ENCODE results near the gene CDH13. TPM values are rescaled to one million over a fixed set of nuclear protein-coding genes. Genes with fewer than 3 reads are reported as not detected.

The CDH13 gene
- total and polyA plus RNA-seq, 2 of the 8 experiments (the other 6 are each of a cell fraction or from before 2014, with no cell fraction given) = 2.3 to 2.4 TPM

GRCh38 chr16:83747936-83748335 lies 1121.2 kb downstream of the CDH13 start:
- H2BK5ac ChIP-seq (ENCODE audit: low read depth, low read length) = no peak overlapping the region
- no peak overlapping the region for H3K4me2 ChIP-seq (ENCODE audit: insufficient read depth in 1 of 2, low read depth in 2 of 2, low read length in 2 of 2)
- no peak overlapping the region for H2BK15ac ChIP-seq (ENCODE audit: low read length)
- no peak overlapping the region for H2AK5ac ChIP-seq (ENCODE audit: low read depth, low read length)
- no peak overlapping the region for H3K9ac ChIP-seq (replicated peaks in 1 of 4; ENCODE audit: extremely low read depth in 1 of 4, low read depth in 3 of 4, low read length in 3 of 4)
- no peaks in the 10 kb centered on the region for H3K4me1 ChIP-seq (replicated peaks in 1 of 4; ENCODE audit: control insufficient read depth in 3 of 4, insufficient read depth in 4 of 4, low read length in 3 of 4)
- no peak overlapping the region for H3K18ac ChIP-seq (ENCODE audit: extremely low read depth, low read length)
- no peak overlapping the region for H4K91ac ChIP-seq (replicated peaks; ENCODE audit: insufficient read length, low read length)
- no peak overlapping the region for H3K23ac ChIP-seq (ENCODE audit: insufficient read length)
- H3K9me3 ChIP-seq (ENCODE audit: insufficient read depth in 2 of 2, low read depth in 1 of 2, low read length in 1 of 2) = no peaks in the 10 kb centered on the region
- H3K27me3 ChIP-seq (replicated peaks in 1 of 4; ENCODE audit: control insufficient read depth in 3 of 4, extremely low read depth in 1 of 4, insufficient read depth in 3 of 4, low read length in 3 of 4) = no peaks in the 10 kb centered on the region; a peak in 1 of 7 replicates
- no peak for FAIRE-seq
- no peak overlapping the region for H3K4me3 ChIP-seq (ENCODE audit: extremely low read depth in 1 of 4, insufficient read depth in 2 of 4, low read depth in 3 of 4, low read length in 4 of 4)
- H3K4ac ChIP-seq (replicated peaks; ENCODE audit: insufficient read length, low read depth, low read length) = no peak overlapping the region
- H3K27ac ChIP-seq (ENCODE audit: low read depth, low read length) = no peak overlapping the region
- no peak overlapping the region for H4K8ac ChIP-seq (ENCODE audit: extremely low read depth, insufficient read depth, low read length)
- DNase-seq (ENCODE audit: low read depth in 1 of 2, low spot score in 2 of 2) = no peak
- H2AFZ ChIP-seq (ENCODE audit: low read length) = no peak overlapping the region
- no peak overlapping the region for H3K14ac ChIP-seq (ENCODE audit: insufficient read length)
- H3K23me2 ChIP-seq (ENCODE audit: low read depth, low read length) = no peaks in the 10 kb centered on the region
- no peak overlapping the region for H2BK12ac ChIP-seq (ENCODE audit: low read depth, low read length)
- no peaks in the 10 kb centered on the region; a peak in 1 of 8 replicates for H3K36me3 ChIP-seq (ENCODE audit: control insufficient read depth in 2 of 4, insufficient read depth in 4 of 4, low read length in 3 of 4)
- H4K20me1 ChIP-seq (replicated peaks in 1 of 2; ENCODE audit: control insufficient read depth in 1 of 2, insufficient read depth in 2 of 2, low read length in 2 of 2) = no peaks in the 10 kb centered on the region
- CTCF ChIA-PET (ENCODE audit: partially characterized antibody) = no interaction called here
- H3K56ac ChIP-seq (replicated peaks; ENCODE audit: insufficient read length, low read depth, low read length) = no peak overlapping the region
- H2BK20ac ChIP-seq (ENCODE audit: low read length) = no peak overlapping the region
- no peaks in the 10 kb centered on the region for H3K79me2 ChIP-seq (ENCODE audit: control insufficient read depth in 1 of 2, insufficient read depth in 2 of 2, low read length in 2 of 2)
- POLR2A ChIA-PET (ENCODE audit: partially characterized antibody) = no interaction called here
- no peak overlapping the region for H2BK120ac ChIP-seq (replicated peaks; ENCODE audit: low read depth, low read length)
- WGBS, 2 experiments (ENCODE audit: extremely low coverage in 1 of 2, insufficient coverage in 1 of 2, insufficient read length in 1 of 2, insufficient replicate concordance in 2 of 2, low coverage in 1 of 2, low lambda C conversion rate in 2 of 2, missing lambda C conversion rate in 1 of 2) = 94% methylated on average over 3 of the region's 3 CpGs; no CpG with 5 or more reads in 1 of the 2 experiments
- no peaks in the 10 kb centered on the region for H3K79me1 ChIP-seq (ENCODE audit: low read depth, low read length)
- H4K5ac ChIP-seq (ENCODE audit: insufficient read length, low read depth, low read length) = no peak overlapping the region
- TF ChIP-seq TAF7 (optimal IDR thresholded peaks at IDR 0.05; ENCODE audit: borderline replicate concordance, low read depth, low read length) (no peak), SP4 (IDR thresholded peaks at IDR 0.05; ENCODE audit: low read length) (no peak), EP300 (IDR thresholded peaks at IDR 0.05; ENCODE audit: borderline replicate concordance in 1 of 2, low read depth in 2 of 2, low read length in 2 of 2) (no peak), POLR2AphosphoS5 (IDR thresholded peaks at IDR 0.05; ENCODE audit: low read depth, low read length) (no peak), RNF2 (IDR thresholded peaks at IDR 0.05; ENCODE audit: borderline replicate concordance, low read depth, low read length, missing control alignments, poor library complexity, severe bottlenecking) (no peak), CHD2 (IDR thresholded peaks at IDR 0.05; ENCODE audit: low read length) (no peak), USF2 (IDR thresholded peaks at IDR 0.05; ENCODE audit: low read length) (no peak), RXRA (IDR thresholded peaks at IDR 0.05; ENCODE audit: insufficient read depth, low read depth, low read length) (no peak), TCF12 (IDR thresholded peaks at IDR 0.05; ENCODE audit: low read depth, low read length) (no peak), FOSL1 (IDR thresholded peaks at IDR 0.05; ENCODE audit: insufficient read depth, low read depth, low read length) (no peak), ATF2 (IDR thresholded peaks at IDR 0.05; ENCODE audit: low read length) (no peak)
